HUES6 (cell line): ENCODE results near the gene TYMP.
A peak's percentile ranks its signal among the peaks of the same experiment; 100 is the strongest.

Experiments
- H3K27ac ChIP-seq: 2 replicates; pipeline ENCODE4 v1.7.0; 2013; ENCODE audit warnings: low read depth, mild to moderate bottlenecking, low read length, inconsistent platforms
- H3K27me3 ChIP-seq: 2 replicates; pipeline ENCODE4 v1.6.1; 2013; ENCODE audit warnings: low read length; ENCODE audit not compliant: control insufficient read depth, insufficient read depth
- H3K36me3 ChIP-seq: 2 replicates; pipeline ENCODE4 v1.6.1; 2013; ENCODE audit warnings: low read length; ENCODE audit not compliant: control insufficient read depth, insufficient read depth
- H3K4me1 ChIP-seq: 2 replicates; pipeline ENCODE4 v1.6.1; 2013; ENCODE audit warnings: low read length; ENCODE audit not compliant: control insufficient read depth, insufficient read depth
- H3K4me3 ChIP-seq: 2 replicates; pipeline ENCODE4 v1.5.1; 2013; ENCODE audit warnings: low read depth, low read length
- H3K9ac ChIP-seq: one replicate; pipeline ENCODE4 v1.6.1; 2013; ENCODE audit warnings: mild to moderate bottlenecking, low read length
- H3K9me3 ChIP-seq: 2 replicates; pipeline ENCODE4 v1.6.1; 2013; ENCODE audit warnings: low read depth, low read length; ENCODE audit not compliant: control insufficient read depth, insufficient read depth

TYMP gene

DNA sequence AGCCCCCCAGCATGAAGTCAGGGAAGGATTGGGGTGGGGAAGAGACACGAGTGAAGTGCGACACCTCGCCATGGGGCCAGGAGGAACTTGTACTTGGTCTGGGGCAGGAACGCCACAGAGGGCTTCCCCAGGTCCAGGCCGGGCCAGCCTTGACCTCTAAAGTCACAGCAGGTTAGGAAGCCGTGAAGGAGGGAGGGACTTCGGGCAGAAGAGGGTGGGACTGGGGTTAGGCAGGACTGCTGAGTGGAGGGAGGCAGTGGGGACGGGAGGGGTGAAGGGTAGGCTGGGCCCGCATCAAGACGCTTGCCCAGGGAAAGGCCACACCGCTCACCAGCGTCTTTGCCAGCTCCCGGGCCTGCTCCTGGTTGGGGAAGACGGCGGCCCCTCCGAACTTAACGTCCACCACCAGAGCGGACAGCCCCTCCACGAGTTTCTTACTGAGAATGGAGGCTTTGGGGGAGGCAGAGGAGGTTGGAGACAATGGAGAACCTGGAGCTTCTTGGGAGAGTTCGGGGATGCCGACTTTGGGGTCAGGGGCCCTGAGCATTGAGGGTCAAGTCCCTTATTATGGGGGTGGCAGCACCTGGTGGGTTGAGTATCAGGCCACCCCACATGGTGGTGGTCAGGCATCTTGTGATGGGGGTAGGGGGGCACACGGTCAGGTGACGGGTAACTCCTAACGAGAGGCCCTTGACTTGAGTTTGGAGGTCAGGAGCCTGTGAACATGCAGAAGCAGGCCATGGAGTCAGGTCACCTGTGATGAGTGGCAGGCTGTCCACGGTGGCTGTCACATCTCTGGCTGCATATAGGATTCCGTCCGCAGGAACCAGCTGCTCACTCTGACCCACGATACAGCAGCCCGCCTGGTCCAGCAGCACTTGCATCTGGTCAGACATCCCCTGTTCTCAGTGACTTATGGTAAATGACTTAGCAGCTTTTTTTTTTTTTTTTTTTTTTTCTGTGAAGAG lies 2.7 kb downstream of the TYMP start:
- peaks cover 11% of the 10 kb centered on the region for H3K4me1 ChIP-seq
- no peaks in the 10 kb centered on the region for H3K9me3 ChIP-seq
- peaks cover 17% of the 10 kb centered on the region for H3K36me3 ChIP-seq
- H3K9ac ChIP-seq, result peak overlapping the region; percentile 91
- H3K4me3 ChIP-seq, result peak overlapping the region; percentile 91
- H3K27ac ChIP-seq, result no peak overlapping the region
- H3K27me3 ChIP-seq, result peaks cover 57% of the 10 kb centered on the region

- Histone ChIP-seq H3K4me3 (peak overlapping the region; percentile 91), H3K27me3 (peaks cover 48% of the 10 kb centered on the region), H3K9me3 (no peaks in the 10 kb centered on the region), H3K36me3 (peaks cover 26% of the 10 kb centered on the region), H3K9ac (peak overlapping the region; percentile 91), H3K4me1 (peaks cover 10% of the 10 kb centered on the region), H3K27ac (peak overlapping the region; percentile 34; the same call in 1 of the 2 replicates)
These were observed 3.5 kb downstream of the TYMP start for GRCh38 chr22:50526108-50526833.

DNA sequence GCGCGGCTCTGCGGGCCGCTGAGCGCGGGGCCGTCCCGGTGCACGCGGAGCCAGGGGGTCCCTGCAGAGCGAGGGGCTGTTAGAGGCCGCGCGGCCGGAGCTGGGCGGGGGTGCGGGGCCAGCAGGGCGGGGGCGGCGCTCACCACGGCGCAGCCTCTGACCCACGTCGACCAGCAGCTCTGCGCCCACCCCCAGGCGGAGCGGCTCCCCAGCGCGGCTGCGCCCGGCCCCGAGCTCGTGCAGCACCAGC lies 4.0 kb downstream of the TYMP start:
- Histone ChIP-seq H3K36me3 (peaks cover 30% of the 10 kb centered on the region), H3K9me3 (no peaks in the 10 kb centered on the region), H3K27ac (peak overlapping the region; percentile 34; the same call in 1 of the 2 replicates), H3K27me3 (peaks cover 43% of the 10 kb centered on the region), H3K9ac (peak overlapping the region; percentile 91), H3K4me1 (peaks cover 6% of the 10 kb centered on the region; the same call in 1 of the 2 replicates), H3K4me3 (peak overlapping the region; percentile 91)

DNA sequence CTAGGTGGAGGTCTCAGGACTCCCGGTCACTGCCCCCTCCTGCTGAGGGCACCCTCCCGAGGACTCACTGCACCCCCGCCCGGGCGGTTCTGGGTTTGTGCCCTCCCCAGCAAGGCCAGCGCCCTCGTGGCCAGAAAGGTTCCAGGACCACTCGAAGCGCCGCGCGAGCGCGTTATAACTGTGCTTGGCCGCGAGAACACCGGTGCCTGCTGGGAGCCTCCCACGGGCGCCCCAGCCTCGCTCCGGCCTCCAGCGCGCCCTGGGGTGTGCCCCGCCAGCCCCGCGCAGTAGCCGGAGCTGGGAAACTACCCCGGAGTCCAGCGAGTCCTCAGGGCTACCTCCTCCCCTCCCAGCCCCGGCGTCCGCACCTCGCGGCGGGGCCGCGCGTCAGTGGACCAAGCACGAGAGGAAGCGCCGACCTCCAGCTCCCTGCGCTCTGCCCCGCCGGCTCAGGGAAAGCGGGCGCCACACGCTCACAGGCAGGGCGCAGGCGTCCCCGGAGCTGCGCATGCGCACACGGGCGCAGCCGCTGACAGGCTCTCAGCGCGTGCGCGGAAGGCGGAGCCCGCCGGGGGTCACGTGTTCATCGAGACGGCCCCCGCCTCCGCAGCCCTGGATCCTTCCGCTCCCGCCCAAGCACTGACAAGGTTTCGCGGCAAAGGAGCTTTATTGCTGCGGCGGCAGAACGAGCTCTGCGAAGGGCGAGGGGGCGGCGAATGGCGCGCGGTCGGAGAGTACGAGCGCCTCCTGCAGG lies 4.5 kb downstream of the TYMP start, which contains the start of gene SCO2:
SCO2 (minus strand) TSS at position 495 of the 754 bp plus-strand sequence. CDS start 1,187 bp downstream, outside the sequence.
- Histone ChIP-seq H3K27ac (peak within 1 kb of the TSS; percentile 85; the same call in 1 of the 2 replicates), H3K4me3 (peak within 1 kb of the TSS; percentile 91), H3K4me1 (peaks cover 6% of the 10 kb centered on the region; the same call in 1 of the 2 replicates), H3K9me3 (no peaks in the 10 kb centered on the region), H3K9ac (peak within 1 kb of the TSS; percentile 91), H3K27me3 (peaks cover 38% of the 10 kb centered on the region), H3K36me3 (peaks cover 31% of the 10 kb centered on the region)

GRCh38 chr22:50524676-50525103 lies 5.1 kb downstream of the TYMP start:
- Histone ChIP-seq H3K9ac (peak overlapping the region; percentile 91), H3K4me1 (peaks cover 6% of the 10 kb centered on the region; the same call in 1 of the 2 replicates), H3K4me3 (peak overlapping the region; percentile 91), H3K36me3 (peaks cover 31% of the 10 kb centered on the region), H3K27ac (peak overlapping the region; percentile 85; the same call in 1 of the 2 replicates), H3K27me3 (peaks cover 32% of the 10 kb centered on the region), H3K9me3 (no peaks in the 10 kb centered on the region)

GRCh38 chr22:50523806-50524675 lies 5.8 kb downstream of the TYMP start:
- peak overlapping the region; percentile 91 for H3K9ac ChIP-seq
- H3K4me1 ChIP-seq, result peaks cover 6% of the 10 kb centered on the region; the same call in 1 of the 2 replicates
- peaks cover 26% of the 10 kb centered on the region for H3K27me3 ChIP-seq
- no peaks in the 10 kb centered on the region for H3K9me3 ChIP-seq
- H3K4me3 ChIP-seq, result peak overlapping the region; percentile 91
- peaks cover 38% of the 10 kb centered on the region for H3K36me3 ChIP-seq
- H3K27ac ChIP-seq, result no peak overlapping the region

DNA sequence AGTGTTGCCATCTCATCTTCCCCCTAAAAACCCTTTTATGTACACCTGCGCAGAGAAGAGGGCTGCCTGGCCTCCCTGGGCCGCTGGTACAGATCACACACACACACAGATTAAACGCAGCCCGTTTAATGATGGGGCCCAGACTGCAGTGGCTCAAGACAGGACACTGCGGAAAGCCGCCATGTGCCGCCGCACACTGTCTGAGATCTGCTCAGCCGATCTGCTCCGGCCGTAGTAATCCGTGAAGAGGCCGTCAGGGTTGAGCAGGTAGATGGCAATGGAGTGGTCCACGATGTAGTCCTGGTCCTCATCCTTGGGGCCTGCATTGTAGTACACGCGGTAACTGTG lies 6.4 kb downstream of the TYMP start:
- no peaks in the 10 kb centered on the region for H3K9me3 ChIP-seq
- H3K36me3 ChIP-seq, result peaks cover 44% of the 10 kb centered on the region
- peaks cover 20% of the 10 kb centered on the region for H3K27me3 ChIP-seq
- H3K9ac ChIP-seq, result no peak overlapping the region
- no peak overlapping the region for H3K27ac ChIP-seq
- H3K4me1 ChIP-seq, result peaks cover 6% of the 10 kb centered on the region; the same call in 1 of the 2 replicates
- no peak overlapping the region for H3K4me3 ChIP-seq

DNA sequence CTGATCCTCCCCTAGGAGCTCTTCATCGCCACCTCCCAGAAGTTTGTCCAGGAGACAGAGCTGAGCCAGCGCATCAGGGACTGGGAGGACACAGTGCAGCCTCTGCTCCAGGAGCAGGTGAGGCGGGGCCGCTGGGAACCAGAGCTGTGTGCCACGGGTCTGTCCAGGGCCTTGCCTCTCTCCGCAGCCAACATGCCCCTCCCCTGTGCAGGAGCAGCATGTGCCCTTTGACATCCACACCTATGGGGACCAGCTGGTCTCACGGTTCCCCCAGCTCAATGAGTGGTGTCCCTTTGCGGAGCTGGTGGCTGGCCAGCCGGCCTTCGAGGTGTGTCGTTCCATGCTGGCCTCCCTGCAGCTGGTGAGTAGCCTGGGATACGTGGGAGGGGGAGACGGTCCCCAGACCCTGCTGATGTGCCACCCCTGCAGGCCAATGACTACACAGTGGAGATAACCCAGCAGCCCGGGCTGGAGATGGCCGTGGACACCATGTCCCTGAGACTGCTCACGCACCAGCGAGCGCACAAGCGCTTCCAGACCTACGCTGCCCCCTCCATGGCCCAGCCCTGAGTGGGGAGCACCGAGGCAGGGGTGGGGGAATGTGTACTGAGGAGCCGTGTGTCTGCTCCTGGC lies 6.9 kb downstream of the TYMP start:
- H3K27me3 ChIP-seq, result peaks cover 15% of the 10 kb centered on the region
- H3K4me1 ChIP-seq, result peaks cover 6% of the 10 kb centered on the region; the same call in 1 of the 2 replicates
- H3K27ac ChIP-seq, result no peak overlapping the region
- H3K9ac ChIP-seq, result no peak overlapping the region
- H3K9me3 ChIP-seq, result no peaks in the 10 kb centered on the region
- H3K4me3 ChIP-seq, result no peak overlapping the region
- peaks cover 49% of the 10 kb centered on the region for H3K36me3 ChIP-seq

DNA sequence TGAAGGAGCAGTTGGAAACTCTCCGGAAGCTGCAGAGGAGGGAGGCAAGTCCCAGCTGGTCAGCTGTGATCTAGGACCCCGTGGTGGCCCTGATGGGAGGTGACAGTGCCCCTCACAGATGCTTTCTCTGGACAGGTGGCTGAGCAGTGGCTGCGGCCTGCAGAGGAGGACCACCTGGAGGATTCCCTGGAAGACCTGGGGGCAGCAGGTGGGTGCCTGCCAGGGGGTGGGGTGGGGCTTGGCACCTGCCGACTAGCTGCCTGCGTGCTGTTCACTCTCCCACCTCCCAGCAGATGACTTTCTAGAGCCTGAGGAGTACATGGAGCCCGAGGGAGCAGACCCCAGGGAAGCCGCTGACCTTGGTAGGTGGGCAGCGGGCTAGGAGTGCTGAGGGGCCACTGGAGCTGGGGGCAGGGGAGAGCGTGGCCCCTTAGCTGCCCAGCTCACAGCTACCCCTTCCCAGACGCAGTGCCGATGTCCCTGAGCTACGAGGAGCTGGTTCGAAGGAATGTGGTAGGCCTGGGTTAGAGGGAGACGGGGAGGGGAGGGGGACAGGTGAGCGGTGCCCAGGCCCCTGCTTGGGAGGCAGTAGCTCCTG lies 7.5 kb downstream of the TYMP start:
- Histone ChIP-seq H3K9me3 (no peaks in the 10 kb centered on the region), H3K36me3 (peaks cover 55% of the 10 kb centered on the region), H3K27ac (no peak overlapping the region), H3K9ac (no peak overlapping the region), H3K4me1 (peaks cover 6% of the 10 kb centered on the region; the same call in 1 of the 2 replicates), H3K4me3 (no peak overlapping the region), H3K27me3 (peaks cover 8% of the 10 kb centered on the region)
